ENCODE data around the gene HIVEP2.

- no peak for TF ChIP-seq CTCF (IDR thresholded peaks at IDR 0.05)
- TF ChIP-seq POLR2A (IDR thresholded peaks at IDR 0.05), result no peak
Measured at GRCh38 chr6:142871910-142872331, 73.1 kb downstream of the HIVEP2 start.

Measured in esophagus squamous epithelium (tissue), 4 donors.